NCI-H226 (cell line): Measurements from ENCODE around the gene UBR3.
A peak's percentile ranks its signal among the peaks of the same experiment; 100 is the strongest.

Experiments
- DNase-seq: peaks from one replicate; pipeline ENCODE4 v3.0.0-alpha.2; 2015

UBR3 gene

DNA sequence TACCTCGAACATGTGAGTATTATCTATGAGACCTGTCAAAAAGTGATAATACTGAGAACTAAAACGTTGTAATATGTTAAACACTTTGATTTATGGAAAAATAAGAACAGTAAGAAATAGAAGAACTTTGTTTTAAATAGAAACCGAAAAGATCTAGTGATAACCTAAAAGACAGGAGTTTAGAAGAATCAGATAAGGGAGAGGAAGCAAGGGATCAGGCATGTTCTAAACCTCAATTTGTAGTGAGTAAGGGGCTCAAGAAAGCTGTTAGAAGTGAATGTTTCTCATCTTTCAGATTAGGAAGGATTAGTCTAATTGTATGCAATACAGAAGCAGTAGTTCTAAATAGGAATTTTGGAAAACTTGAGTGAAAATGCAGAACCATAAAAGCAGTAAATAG, 182.0 kb downstream of the UBR3 start:
- no peak for DNase-seq

GRCh38 chr2:170012773-170013172, 185.5 kb downstream of the UBR3 start:
- no peak for DNase-seq

- DNase-seq = no peak
Observed at GRCh38 chr2:170013802-170014551, 186.7 kb downstream of the UBR3 start.

GRCh38 chr2:170014769-170015168, 187.5 kb downstream of the UBR3 start:
- DNase-seq = no peak

DNA sequence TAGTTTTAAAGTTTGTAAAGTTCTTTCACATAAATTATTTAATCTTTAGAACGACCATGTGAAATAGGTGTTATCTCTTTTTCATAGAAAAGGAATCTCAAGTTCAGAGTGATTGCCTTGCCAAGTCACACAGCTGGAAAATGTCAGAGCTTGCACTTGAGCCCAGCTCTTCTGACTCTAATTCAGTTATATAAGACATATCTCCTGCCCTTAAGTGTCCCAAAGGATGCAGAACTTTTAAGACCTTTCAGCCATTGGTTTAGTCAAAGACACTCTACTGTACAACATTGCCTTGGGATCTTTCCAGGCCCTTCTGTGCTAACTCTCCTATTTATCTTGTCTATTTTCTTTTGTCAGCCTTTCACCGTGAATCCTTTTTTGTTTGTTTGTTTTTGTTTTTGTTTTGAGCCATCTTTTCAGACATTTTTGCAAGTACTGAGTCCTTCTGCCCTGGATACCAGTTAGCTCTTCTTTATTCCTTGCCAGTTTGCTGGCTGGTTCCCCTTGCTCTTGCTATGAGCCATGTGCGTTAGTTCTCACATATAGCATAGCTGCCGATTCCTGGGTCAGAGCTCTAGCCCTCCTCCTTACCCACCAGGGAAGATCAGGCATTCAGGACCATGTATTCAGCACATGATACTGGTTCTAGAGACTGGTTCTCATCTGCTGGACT, 190.7 kb downstream of the UBR3 start:
- DNase-seq = no peak

DNA sequence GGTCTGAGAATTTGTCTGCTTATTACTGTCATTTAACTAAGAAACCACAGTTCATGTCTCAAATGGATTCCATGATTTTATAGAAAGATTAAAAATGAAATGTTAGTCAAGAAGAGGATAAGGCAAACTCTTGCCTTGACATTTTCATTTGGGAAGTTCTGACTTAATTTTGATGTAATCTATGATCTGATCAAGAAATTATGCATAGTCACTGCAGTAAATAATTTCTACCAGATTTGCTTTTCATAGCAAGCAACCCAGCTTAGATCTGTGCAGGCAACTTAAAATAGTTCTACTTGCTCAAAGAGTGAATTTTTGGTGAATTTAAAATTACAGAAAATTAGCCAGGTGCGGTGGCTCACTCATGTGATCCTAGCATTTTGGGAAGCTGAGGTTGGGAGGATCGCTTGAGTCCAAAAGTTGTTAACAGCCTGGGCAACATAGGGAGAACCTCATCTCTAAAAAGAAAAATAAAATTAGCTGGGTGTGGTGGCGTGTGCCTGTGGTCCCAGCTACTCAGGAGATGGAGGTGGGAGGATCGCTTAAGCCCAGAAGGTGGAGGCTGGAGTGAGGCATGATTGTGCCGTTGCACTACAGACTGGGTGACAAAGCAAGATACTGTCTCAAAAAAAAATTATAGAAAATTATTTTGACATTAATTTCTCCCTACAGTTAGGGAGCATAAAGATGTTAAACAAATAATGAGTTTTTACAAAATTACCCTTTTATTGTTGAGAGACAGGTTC, 192.0 kb downstream of the UBR3 start:
- no peak for DNase-seq

GRCh38 chr2:170020777-170021176, 193.5 kb downstream of the UBR3 start:
- no peak for DNase-seq

DNA sequence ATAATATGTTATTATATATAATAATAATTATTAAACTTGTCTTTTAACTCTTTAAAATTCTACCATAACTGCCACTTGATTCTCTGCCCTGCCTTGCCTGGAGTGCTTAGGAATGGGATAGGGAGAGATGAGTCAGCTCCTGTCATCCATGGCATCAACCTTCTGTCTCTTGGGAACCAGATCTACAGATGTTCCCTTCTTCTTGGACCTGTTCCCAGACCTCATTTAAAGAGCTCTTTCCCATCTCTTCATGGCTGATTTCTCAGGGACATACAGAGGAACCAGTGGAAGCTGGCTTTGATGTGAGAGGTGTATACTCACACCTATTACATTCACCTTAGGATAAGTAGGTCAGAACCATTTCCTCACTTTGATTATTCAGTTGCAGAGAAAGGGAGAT, 195.4 kb downstream of the UBR3 start:
- peak; percentile 39 for DNase-seq

GRCh38 chr2:170024721-170025120, 197.5 kb downstream of the UBR3 start:
- DNase-seq = no peak

DNA sequence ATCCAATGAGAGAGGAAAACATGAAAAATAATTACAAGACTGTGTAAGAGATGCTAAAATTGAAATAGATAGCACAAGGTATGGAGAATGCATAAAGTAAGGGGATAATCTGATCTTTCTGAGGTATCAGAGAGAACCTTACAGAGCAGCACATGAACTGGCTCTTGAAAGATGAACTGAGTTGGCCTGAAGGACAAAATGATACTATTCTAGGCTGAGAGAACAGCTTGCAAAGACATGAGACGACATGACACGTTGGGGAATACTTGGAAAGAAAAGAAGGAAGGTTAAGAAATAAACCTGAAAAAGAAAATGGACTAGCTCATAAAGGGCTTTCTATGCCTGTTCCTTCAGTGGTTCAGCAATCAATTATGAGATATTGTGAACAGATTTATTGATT, 198.0 kb downstream of the UBR3 start:
- DNase-seq = no peak

- DNase-seq = no peak
Observed at GRCh38 chr2:170026361-170026760, 199.1 kb downstream of the UBR3 start.

GRCh38 chr2:170029551-170029950, 202.3 kb downstream of the UBR3 start:
- DNase-seq = no peak

GRCh38 chr2:170030040-170030439, 202.8 kb downstream of the UBR3 start:
- no peak for DNase-seq

- DNase-seq = no peak
Observed at GRCh38 chr2:170031288-170031687, 204.0 kb downstream of the UBR3 start.

DNA sequence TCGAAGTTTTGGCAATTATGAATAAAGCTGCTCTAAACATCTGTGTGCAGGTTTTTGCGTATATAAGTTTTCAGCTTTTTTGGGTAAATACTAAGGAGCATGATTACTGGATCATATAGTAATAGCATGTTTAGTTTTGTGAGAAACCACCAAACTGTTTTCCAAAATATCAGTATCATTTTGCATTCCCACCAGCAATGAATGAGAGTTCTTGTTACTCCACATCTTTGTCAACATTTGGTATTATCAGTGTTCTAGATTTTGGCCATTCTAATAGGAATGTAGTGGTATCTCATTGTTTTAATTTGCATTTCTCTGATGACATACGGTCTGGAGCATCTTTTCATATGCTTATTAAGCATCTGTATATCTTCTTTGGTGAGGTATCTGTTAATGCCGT, 207.3 kb downstream of the UBR3 start:
- no peak for DNase-seq

DNA sequence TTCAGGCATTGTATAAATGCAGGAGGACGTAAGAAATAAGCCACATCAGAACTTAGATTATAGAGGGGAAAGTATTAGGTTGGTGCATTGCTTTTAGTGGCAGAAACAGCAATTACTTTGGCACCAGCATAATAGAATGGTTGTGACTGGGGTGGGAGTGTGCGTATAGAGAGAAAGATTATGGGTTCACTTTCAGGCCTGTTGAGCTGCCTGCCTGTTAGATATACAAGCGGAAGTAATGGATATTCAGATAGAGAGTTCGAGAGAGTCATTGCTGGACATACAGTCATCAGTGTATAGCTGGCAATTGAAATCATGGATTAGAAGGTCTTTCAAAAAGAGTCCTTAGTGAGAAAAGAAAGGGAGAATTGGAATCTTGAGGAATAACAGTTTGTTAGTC, 211.5 kb downstream of the UBR3 start:
- no peak for DNase-seq

DNA sequence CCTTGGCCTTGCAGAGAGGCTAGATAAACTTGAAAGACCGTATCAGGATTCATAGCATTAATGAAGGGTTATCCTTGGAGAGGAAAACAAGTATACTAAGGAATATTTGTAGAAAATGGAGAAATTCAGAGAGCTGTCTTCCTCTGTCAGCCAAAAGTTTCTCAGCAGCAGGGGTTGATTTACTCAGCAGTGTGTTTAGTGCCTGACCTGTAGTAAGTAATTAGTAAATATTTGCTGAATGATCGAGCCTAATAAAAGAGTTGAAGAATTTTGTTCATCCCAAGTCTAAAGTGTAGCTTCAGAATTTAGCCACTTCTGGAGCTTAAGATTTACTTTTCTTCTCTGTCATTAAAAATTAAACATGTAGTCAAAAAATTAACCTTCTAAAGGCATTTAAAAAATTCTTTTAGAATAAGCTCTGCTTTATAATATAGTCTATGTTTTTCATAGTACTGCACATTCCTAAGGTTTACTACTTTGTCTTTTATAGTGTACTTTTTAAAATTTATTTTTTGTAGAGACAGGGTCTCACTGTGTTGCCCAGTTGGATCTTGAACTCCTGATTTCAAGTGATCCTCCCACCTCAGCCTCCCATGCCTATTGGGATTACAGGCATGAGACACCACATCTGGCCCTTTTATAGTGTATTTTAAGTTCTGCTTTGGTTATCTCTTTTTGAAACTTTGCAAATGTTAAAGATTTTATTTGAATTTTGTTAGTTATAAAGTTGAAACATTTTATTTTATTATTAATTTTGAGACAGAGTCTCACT, 212.3 kb downstream of the UBR3 start:
- DNase-seq = no peak

DNA sequence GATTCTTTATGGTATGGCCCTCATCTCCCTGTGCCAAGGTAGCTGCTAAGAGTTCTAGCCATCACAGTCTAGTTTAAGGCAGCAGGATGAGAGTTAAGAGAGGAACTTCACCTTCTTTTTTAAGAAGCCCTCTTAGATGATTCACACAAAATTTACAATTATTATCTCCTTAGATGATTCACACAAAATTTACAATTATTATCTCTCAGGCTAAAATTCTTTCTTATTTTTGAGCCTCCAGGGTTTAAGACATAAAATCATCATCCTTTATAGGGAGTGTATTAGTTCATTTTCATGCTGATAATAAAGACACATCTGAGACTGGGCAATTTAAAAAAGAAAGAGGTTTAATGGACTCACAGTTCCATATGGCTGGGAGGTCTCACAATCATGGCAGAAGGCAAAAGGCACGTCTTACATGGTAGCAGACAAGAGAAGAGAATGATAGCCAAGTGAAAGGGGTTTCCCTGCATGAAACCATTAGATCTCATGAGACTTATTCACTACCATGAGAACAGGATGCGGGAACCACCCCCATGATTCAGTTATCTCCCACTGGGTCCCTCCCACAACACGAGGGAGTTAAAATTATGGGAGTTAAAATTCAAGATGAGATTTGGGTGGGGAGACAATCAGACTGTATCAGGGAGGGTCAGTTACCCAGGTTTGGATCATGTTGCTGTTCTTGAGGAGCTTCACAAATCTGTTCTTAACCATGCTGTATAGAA, 217.7 kb downstream of the UBR3 start:
- DNase-seq = peak; percentile 3

DNA sequence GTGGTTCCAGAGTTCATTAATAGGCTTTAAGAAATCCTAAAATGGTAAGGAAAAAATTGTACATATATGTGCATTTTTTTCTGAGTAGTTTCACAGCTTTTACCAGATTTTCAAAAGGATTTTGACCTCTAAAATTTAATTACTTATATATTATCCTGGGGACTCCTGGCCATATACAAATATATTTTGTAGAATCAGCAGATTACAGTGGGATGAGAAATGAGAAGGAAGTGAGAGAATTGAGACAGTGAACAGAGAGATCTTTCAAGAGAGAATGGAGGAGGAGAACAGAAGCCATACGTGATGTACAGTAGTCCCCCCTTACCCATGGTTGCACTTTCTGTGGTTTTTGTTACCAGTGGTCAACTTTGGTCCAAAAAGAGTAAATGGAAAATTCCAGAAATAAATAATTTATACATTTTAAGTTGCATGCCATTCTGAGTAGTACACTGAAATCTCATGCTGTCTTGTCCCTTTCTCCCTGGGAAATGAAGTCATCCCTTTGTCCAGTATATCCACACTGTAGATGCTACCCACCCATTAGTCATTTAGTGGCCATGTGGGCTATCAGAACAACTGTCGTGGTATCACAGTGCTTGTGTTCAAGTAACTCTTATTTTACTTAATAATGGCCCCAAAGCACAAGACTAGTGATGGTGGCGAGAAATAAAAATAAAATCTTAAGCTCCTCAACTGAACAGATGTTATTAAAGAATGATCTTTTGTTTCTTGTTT, 220.2 kb downstream of the UBR3 start:
- no peak for DNase-seq

DNA sequence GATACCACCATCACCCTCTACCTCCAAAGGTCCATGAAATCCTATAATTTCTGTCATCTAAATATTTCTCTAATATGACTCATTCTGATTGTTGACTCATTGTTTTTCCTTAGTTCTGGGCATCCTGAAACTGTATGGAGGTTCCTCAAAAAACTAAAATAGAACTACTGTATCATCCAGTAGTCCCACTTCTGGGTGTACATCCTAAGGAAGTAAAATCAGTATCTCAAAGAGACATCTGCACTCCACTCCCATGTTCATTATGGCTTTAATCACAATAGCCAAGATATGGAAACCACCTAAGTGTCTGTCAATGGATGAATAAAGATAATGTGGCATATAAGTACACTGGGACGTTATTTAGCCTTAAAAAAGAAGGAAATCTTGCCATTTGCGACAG, 224.9 kb downstream of the UBR3 start:
- DNase-seq = no peak

- DNase-seq = no peak
Observed at GRCh38 chr2:170054997-170055396, 227.7 kb downstream of the UBR3 start.

GRCh38 chr2:170056900-170057299, 229.6 kb downstream of the UBR3 start:
- DNase-seq = no peak
